Measurements from ENCODE around the gene OR7A17.

The OR7A17 gene

GRCh38 chr19:14906711-14907110 lies 20.8 kb upstream of the OR7A17 start:
- ATAC-seq, result no peak
- TF ChIP-seq ARNTL (CRISPR knock-in tag; IDR thresholded peaks at IDR 0.05; ENCODE audit: borderline replicate concordance, low read depth), result no peak
- no peak for TF ChIP-seq ZNF565 (CRISPR knock-in tag; conservative IDR thresholded peaks at IDR 0.05; ENCODE audit: low read depth)
- no peak for TF ChIP-seq BACH2 (CRISPR knock-in tag; IDR thresholded peaks at IDR 0.05; ENCODE audit: borderline replicate concordance)
- TF ChIP-seq CSDC2 (CRISPR knock-in tag; IDR thresholded peaks at IDR 0.05), result no peak
- no peak for TF ChIP-seq ZFP30 (CRISPR knock-in tag; IDR thresholded peaks at IDR 0.05)
- no peak for TF ChIP-seq TSHZ2 (CRISPR knock-in tag; IDR thresholded peaks at IDR 0.05)
- TF ChIP-seq TCF4 (CRISPR knock-in tag; IDR thresholded peaks at IDR 0.05; ENCODE audit: borderline replicate concordance), result no peak
- TF ChIP-seq TOX (CRISPR knock-in tag; IDR thresholded peaks at IDR 0.05; ENCODE audit: borderline replicate concordance), result no peak
- no peak for TF ChIP-seq ZC3H10 (CRISPR knock-in tag; IDR thresholded peaks at IDR 0.05)
- no peak for TF ChIP-seq SNAI2 (CRISPR knock-in tag; IDR thresholded peaks at IDR 0.05)
- TF ChIP-seq OSR1 (CRISPR knock-in tag; IDR thresholded peaks at IDR 0.05), result no peak

DNA sequence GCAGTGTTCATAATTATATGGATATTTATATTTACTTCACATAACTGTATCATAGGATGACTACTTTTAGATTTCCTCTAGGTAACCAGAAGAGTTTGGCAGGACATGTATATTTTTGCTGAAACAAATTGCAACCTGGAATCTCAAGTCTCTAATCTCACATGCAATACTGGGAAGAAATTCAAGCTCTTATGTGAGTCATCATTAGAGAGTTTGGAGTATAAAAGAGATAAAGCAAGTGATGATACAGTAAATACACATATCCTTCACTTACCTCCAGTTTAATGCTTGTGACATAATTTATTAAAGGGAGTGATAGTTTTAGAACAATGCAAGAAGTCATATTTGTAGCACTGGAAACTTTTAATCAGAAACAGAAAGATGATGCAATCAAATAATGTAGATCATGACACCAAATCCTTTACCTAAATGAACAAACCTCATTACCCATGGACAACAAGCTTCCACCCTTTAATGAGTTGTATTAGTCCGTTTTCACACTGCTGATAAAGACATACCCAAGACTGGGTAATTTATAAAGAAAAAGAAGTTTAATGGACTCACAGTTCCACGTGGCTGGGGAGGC lies 15.8 kb upstream of the OR7A17 start:
- TF ChIP-seq ISL1 (CRISPR knock-in tag; IDR thresholded peaks at IDR 0.05) (no peak), RARB (CRISPR knock-in tag; IDR thresholded peaks at IDR 0.05) (no peak), ZNF8 (CRISPR knock-in tag; IDR thresholded peaks at IDR 0.05) (no peak), ZFP3 (CRISPR knock-in tag; IDR thresholded peaks at IDR 0.05) (no peak), PATZ1 (CRISPR knock-in tag; IDR thresholded peaks at IDR 0.05; ENCODE audit: borderline replicate concordance) (no peak), TOX (CRISPR knock-in tag; IDR thresholded peaks at IDR 0.05; ENCODE audit: borderline replicate concordance) (no peak), SNAI2 (CRISPR knock-in tag; IDR thresholded peaks at IDR 0.05) (no peak), TCF4 (CRISPR knock-in tag; IDR thresholded peaks at IDR 0.05; ENCODE audit: borderline replicate concordance) (no peak), OSR1 (CRISPR knock-in tag; IDR thresholded peaks at IDR 0.05) (no peak), ZNF565 (CRISPR knock-in tag; conservative IDR thresholded peaks at IDR 0.05; ENCODE audit: low read depth) (no peak), BACH2 (CRISPR knock-in tag; IDR thresholded peaks at IDR 0.05; ENCODE audit: borderline replicate concordance) (no peak), ARNTL (CRISPR knock-in tag; IDR thresholded peaks at IDR 0.05; ENCODE audit: borderline replicate concordance, low read depth) (no peak), ZFP30 (CRISPR knock-in tag; IDR thresholded peaks at IDR 0.05) (no peak), ZNF70 (CRISPR knock-in tag; IDR thresholded peaks at IDR 0.05) (no peak), TSHZ2 (CRISPR knock-in tag; IDR thresholded peaks at IDR 0.05) (no peak), ESRRG (CRISPR knock-in tag; IDR thresholded peaks at IDR 0.05) (no peak), PPARA (CRISPR knock-in tag; IDR thresholded peaks at IDR 0.05; ENCODE audit: borderline replicate concordance) (no peak)
- TF ChIP-seq, protein P1, sequence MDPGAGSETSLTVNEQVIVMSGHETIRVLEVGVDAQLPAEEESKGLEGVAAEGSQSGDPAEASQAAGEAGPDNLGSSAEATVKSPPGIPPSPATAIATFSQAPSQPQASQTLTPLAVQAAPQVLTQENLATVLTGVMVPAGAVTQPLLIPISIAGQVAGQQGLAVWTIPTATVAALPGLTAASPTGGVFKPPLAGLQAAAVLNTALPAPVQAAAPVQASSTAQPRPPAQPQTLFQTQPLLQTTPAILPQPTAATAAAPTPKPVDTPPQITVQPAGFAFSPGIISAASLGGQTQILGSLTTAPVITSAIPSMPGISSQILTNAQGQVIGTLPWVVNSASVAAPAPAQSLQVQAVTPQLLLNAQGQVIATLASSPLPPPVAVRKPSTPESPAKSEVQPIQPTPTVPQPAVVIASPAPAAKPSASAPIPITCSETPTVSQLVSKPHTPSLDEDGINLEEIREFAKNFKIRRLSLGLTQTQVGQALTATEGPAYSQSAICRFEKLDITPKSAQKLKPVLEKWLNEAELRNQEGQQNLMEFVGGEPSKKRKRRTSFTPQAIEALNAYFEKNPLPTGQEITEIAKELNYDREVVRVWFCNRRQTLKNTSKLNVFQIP (CRISPR knock-in tag; IDR thresholded peaks at IDR 0.05; ENCODE audit: borderline replicate concordance, low read depth), result no peak
- TF ChIP-seq, protein P2, sequence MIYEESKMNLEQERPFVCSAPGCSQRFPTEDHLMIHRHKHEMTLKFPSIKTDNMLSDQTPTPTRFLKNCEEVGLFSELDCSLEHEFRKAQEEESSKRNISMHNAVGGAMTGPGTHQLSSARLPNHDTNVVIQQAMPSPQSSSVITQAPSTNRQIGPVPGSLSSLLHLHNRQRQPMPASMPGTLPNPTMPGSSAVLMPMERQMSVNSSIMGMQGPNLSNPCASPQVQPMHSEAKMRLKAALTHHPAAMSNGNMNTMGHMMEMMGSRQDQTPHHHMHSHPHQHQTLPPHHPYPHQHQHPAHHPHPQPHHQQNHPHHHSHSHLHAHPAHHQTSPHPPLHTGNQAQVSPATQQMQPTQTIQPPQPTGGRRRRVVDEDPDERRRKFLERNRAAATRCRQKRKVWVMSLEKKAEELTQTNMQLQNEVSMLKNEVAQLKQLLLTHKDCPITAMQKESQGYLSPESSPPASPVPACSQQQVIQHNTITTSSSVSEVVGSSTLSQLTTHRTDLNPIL (CRISPR knock-in tag; IDR thresholded peaks at IDR 0.05; ENCODE audit: low read depth), result no peak
- TF ChIP-seq, protein P3, sequence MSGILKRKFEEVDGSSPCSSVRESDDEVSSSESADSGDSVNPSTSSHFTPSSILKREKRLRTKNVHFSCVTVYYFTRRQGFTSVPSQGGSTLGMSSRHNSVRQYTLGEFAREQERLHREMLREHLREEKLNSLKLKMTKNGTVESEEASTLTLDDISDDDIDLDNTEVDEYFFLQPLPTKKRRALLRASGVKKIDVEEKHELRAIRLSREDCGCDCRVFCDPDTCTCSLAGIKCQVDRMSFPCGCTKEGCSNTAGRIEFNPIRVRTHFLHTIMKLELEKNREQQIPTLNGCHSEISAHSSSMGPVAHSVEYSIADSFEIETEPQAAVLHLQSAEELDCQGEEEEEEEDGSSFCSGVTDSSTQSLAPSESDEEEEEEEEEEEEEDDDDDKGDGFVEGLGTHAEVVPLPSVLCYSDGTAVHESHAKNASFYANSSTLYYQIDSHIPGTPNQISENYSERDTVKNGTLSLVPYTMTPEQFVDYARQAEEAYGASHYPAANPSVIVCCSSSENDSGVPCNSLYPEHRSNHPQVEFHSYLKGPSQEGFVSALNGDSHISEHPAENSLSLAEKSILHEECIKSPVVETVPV (CRISPR knock-in tag; IDR thresholded peaks at IDR 0.05), result no peak
- no peak for ATAC-seq

All from SK-N-SH treated with all-trans-retinoic acid at 6 μM for 48 hours (cell line).